Measurements from ENCODE around the gene SLC22A14. TPM values are rescaled to one million over a fixed set of nuclear protein-coding genes. Genes with fewer than 3 reads are reported as not detected.
A peak's percentile ranks its signal among the peaks of the same experiment; 100 is the strongest.
"Not testable (repeated sequence)": the region's sequence is repeated elsewhere in the genome, so short reads cannot be mapped to it uniquely, and the experiment has no call there.

The SLC22A14 gene
- total RNA-seq: under 1 TPM; 0.14 to 0.21 TPM

- ATAC-seq (replicated peaks in 1 of 2) (no peak), DNase-seq (no peak)
- no peak within 1 kb of the TSS for H3K4me3 Mint-ChIP-seq
- H3K36me3 Mint-ChIP-seq (ENCODE audit: insufficient read depth in 2 of 2): no peaks in the 10 kb centered on the region
- no peaks in the 10 kb centered on the region for H3K27me3 Mint-ChIP-seq (ENCODE audit: low read depth)
- H3K4me1 Mint-ChIP-seq (ENCODE audit: low read depth): no peaks in the 10 kb centered on the region
- no peak within 1 kb of the TSS for H3K27ac Mint-ChIP-seq
- H3K9me3 Mint-ChIP-seq: no peaks in the 10 kb centered on the region
Measured at GRCh38 chr3:38281895-38282686, at the start of gene SLC22A14. TSS of gene SLC22A14 (plus strand) at chr3:38282294. CDS start at chr3:38306027, 23,733 bp downstream.

DNA sequence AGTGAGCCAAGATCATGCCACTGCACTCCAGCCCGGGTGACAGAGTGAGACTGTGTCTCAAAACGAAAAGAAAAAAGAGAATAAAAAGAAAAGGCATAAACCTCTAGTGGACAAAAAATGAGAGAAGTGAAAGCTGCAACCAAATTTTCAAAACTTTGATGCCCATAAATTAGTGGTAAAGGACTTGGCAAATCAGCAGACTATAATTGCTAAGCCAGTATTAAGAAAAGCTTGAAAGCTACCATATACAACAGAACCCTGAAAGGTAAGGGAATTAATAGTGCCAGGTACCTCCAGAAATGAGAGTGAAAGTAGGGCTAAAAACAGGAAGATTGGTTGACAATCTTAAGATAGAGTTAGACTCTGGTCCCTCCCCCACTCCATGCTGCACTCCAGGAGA lies 49.4 kb upstream of the SLC22A14 start:
- DNase-seq (no peak), ATAC-seq (replicated peaks in 1 of 2) (no peak)
- Mint-ChIP-seq H3K9me3 (peaks cover 4% of the 10 kb centered on the region in 2 donors), H3K27me3 (ENCODE audit: low read depth) (no peaks in the 10 kb centered on the region), H3K27ac (no peak overlapping the region), H3K4me3 (no peak overlapping the region), H3K4me1 (ENCODE audit: low read depth) (no peaks in the 10 kb centered on the region), H3K36me3 (ENCODE audit: insufficient read depth in 2 of 2) (peaks cover 17 to 49% of the 10 kb centered on the region in 2 donors)

- ATAC-seq (replicated peaks in 1 of 2) (no peak), DNase-seq (no peak)
- Mint-ChIP-seq H3K27ac (no peak overlapping the region), H3K9me3 (peaks cover 6 to 7% of the 10 kb centered on the region in 2 donors), H3K36me3 (ENCODE audit: insufficient read depth in 2 of 2) (peaks cover 31 to 71% of the 10 kb centered on the region in 2 donors), H3K4me1 (ENCODE audit: low read depth) (no peaks in the 10 kb centered on the region), H3K27me3 (ENCODE audit: low read depth) (no peaks in the 10 kb centered on the region), H3K4me3 (no peak overlapping the region)
Measured at GRCh38 chr3:38235466-38235865, 46.6 kb upstream of the SLC22A14 start.

DNA sequence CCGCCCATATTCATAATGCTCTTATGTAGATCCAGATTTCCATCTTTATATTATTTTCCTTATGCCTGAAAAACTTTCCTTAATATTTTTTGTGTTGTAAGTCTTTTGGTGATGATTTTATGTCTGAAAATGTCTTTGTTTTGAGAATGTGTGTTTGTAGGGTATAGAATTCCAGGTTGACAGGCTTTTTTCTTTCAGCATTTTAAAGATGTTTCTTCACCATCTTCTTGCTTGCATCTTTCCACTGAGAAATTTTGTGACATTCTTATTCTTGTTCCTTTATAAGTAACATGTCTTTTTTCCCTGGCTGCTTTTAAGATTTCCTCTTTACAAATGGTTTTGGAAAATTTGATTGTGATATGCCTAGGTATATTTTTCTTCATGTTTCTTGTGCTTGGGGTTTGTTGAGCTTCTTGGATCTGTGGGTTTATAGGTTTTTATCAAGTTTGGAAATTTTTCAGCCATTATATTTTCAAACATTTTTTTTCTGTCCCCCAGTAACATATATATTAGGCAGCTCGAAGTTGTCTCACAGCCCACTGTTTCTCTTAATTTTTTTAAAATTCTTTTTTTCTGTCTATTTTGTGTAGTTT lies 43.6 kb upstream of the SLC22A14 start:
- Mint-ChIP-seq H3K27ac (no peak overlapping the region), H3K36me3 (ENCODE audit: insufficient read depth in 2 of 2) (peaks cover 30 to 62% of the 10 kb centered on the region in 2 donors), H3K4me1 (ENCODE audit: low read depth) (no peaks in the 10 kb centered on the region), H3K9me3 (peaks cover 6 to 7% of the 10 kb centered on the region in 2 donors), H3K4me3 (no peak overlapping the region), H3K27me3 (ENCODE audit: low read depth) (no peaks in the 10 kb centered on the region)
- no peak for ATAC-seq (replicated peaks in 1 of 2)
- DNase-seq: no peak

GRCh38 chr3:38242812-38243211 lies 39.3 kb upstream of the SLC22A14 start:
- ATAC-seq (replicated peaks in 1 of 2); DNase-seq; H3K9me3 Mint-ChIP-seq; H3K4me3 Mint-ChIP-seq; H3K27me3 Mint-ChIP-seq (ENCODE audit: low read depth); H3K4me1 Mint-ChIP-seq (ENCODE audit: low read depth); H3K27ac Mint-ChIP-seq: not testable (repeated sequence)
- H3K36me3 Mint-ChIP-seq (ENCODE audit: insufficient read depth in 2 of 2): peaks cover 17 to 38% of the 10 kb centered on the region in 2 donors

GRCh38 chr3:38245930-38246329 lies 36.2 kb upstream of the SLC22A14 start:
- no peak overlapping the region for H3K27ac Mint-ChIP-seq
- no peak for ATAC-seq (replicated peaks in 1 of 2)

GRCh38 chr3:38247366-38248035 lies 34.6 kb upstream of the SLC22A14 start:
- Mint-ChIP-seq H3K4me1 (ENCODE audit: low read depth) (no peaks in the 10 kb centered on the region), H3K4me3 (no peak overlapping the region), H3K27ac (peak overlapping the region; percentile 57), H3K9me3 (no peaks in the 10 kb centered on the region), H3K36me3 (ENCODE audit: insufficient read depth in 2 of 2) (peaks cover 3 to 22% of the 10 kb centered on the region in 2 donors), H3K27me3 (ENCODE audit: low read depth) (no peaks in the 10 kb centered on the region)
- DNase-seq (no peak), ATAC-seq (replicated peaks in 1 of 2) (no peak)

More at GRCh38 chr3:38245930-38246329, 36.2 kb upstream of the SLC22A14 start:
- Mint-ChIP-seq H3K4me1 (ENCODE audit: low read depth) (no peaks in the 10 kb centered on the region), H3K36me3 (ENCODE audit: insufficient read depth in 2 of 2) (peaks cover 3 to 18% of the 10 kb centered on the region in 2 donors), H3K9me3 (no peaks in the 10 kb centered on the region), H3K27me3 (ENCODE audit: low read depth) (no peaks in the 10 kb centered on the region), H3K4me3 (no peak overlapping the region)
- no peak for DNase-seq

GRCh38 chr3:38250198-38250597 lies 31.9 kb upstream of the SLC22A14 start:
- Mint-ChIP-seq H3K27ac (no peak overlapping the region), H3K4me3 (no peak overlapping the region), H3K36me3 (ENCODE audit: insufficient read depth in 2 of 2) (peaks cover 6 to 28% of the 10 kb centered on the region in 2 donors), H3K4me1 (ENCODE audit: low read depth) (peaks cover 13% of the 10 kb centered on the region), H3K27me3 (ENCODE audit: low read depth) (no peaks in the 10 kb centered on the region), H3K9me3 (no peaks in the 10 kb centered on the region)
- DNase-seq (no peak), ATAC-seq (replicated peaks in 1 of 2) (no peak)

GRCh38 chr3:38251197-38251596 lies 30.9 kb upstream of the SLC22A14 start:
- H3K4me3 Mint-ChIP-seq: no peak overlapping the region
- H3K4me1 Mint-ChIP-seq (ENCODE audit: low read depth): peaks cover 23% of the 10 kb centered on the region
- ATAC-seq (replicated peaks in 1 of 2) (no peak), DNase-seq (no peak)
- H3K27ac Mint-ChIP-seq: peak overlapping the region; percentile 13
- H3K36me3 Mint-ChIP-seq (ENCODE audit: insufficient read depth in 2 of 2): peaks cover 6 to 28% of the 10 kb centered on the region in 2 donors
- H3K9me3 Mint-ChIP-seq: no peaks in the 10 kb centered on the region
- no peaks in the 10 kb centered on the region for H3K27me3 Mint-ChIP-seq (ENCODE audit: low read depth)

DNA sequence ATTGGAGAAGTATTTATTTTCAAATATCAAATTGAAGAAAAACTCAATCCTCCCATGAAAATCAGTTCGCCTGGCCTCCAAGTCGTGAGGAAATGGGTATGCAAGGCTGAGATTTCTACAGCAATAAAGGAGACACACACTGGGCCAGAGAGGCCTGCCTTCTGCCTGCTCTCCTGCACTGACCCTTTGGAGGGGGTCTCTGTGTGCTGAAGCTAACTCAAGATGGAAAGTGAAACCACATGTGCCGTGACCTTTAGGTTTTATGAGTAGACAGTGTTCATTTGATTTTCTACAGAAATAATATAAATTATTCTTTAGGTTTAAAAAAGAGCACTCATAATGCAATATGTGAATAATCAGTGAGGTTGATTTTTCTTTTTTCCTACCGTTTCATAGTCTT lies 28.4 kb upstream of the SLC22A14 start:
- ATAC-seq (replicated peaks in 1 of 2) (no peak), DNase-seq (no peak)
- Mint-ChIP-seq H3K36me3 (ENCODE audit: insufficient read depth in 2 of 2) (peaks cover 3 to 15% of the 10 kb centered on the region in 2 donors), H3K9me3 (no peaks in the 10 kb centered on the region), H3K4me3 (no peak overlapping the region), H3K27me3 (ENCODE audit: low read depth) (no peaks in the 10 kb centered on the region), H3K27ac (no peak overlapping the region), H3K4me1 (ENCODE audit: low read depth) (peaks cover 41% of the 10 kb centered on the region)

DNA sequence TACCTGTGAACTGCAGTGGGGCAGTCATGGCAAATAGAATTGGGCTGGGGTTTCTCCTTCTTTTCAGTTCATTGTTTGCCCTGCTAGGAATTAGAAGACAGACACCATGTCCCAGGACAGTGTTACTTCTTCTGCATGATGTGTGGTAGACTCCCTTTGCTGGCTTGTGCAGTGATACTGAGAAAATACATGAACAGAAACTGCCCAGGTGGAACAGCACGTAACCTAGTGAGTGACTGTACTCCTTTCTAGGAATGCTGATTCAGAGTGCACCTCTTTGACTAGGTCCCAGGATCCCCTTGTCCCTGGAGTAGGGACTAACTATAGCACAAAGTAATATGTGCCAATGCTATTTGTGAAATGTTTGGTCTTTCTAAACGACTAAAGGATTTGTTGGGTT lies 27.2 kb upstream of the SLC22A14 start:
- ATAC-seq (replicated peaks in 1 of 2): peak; percentile 59 to 81
- H3K27me3 Mint-ChIP-seq (ENCODE audit: low read depth): no peaks in the 10 kb centered on the region
- H3K36me3 Mint-ChIP-seq (ENCODE audit: insufficient read depth in 2 of 2): peaks cover 3 to 15% of the 10 kb centered on the region in 2 donors
- H3K27ac Mint-ChIP-seq: peak overlapping the region; percentile 41
- no peak for DNase-seq
- H3K4me1 Mint-ChIP-seq (ENCODE audit: low read depth): peaks cover 47% of the 10 kb centered on the region
- H3K9me3 Mint-ChIP-seq: no peaks in the 10 kb centered on the region
- no peak overlapping the region for H3K4me3 Mint-ChIP-seq

GRCh38 chr3:38255627-38256026 lies 26.5 kb upstream of the SLC22A14 start:
- Mint-ChIP-seq H3K36me3 (ENCODE audit: insufficient read depth in 2 of 2) (peaks cover 3 to 15% of the 10 kb centered on the region in 2 donors), H3K4me3 (no peak overlapping the region), H3K27me3 (ENCODE audit: low read depth) (no peaks in the 10 kb centered on the region), H3K4me1 (ENCODE audit: low read depth) (peaks cover 52% of the 10 kb centered on the region), H3K9me3 (no peaks in the 10 kb centered on the region), H3K27ac (peak overlapping the region; percentile 41)
- ATAC-seq (replicated peaks in 1 of 2) (no peak), DNase-seq (no peak)

DNA sequence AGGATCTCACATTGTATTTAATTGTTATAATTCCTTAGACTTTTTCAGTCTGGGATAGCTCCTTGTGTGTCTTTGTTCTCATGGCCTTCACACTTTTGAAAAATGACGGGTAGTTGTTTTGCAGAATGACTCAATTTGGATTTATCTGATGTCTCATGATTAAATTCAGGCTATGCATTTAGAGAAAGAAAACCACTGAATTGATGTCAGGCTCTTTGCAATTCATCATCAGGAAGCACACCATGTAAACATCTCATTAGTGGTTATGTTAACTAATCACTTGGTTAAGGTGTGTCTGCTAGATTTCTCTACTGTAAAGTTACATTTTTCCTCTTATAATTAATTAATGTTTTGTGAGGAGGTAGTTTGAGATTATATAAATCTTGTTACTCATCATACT lies 24.5 kb upstream of the SLC22A14 start:
- ATAC-seq (replicated peaks in 1 of 2) (peak; percentile 29 to 63), DNase-seq (no peak)
- H3K4me3 Mint-ChIP-seq: peak overlapping the region in 1 of 2 donors; percentile 67
- peak overlapping the region; percentile 69 for H3K27ac Mint-ChIP-seq
- H3K27me3 Mint-ChIP-seq (ENCODE audit: low read depth): no peaks in the 10 kb centered on the region
- H3K36me3 Mint-ChIP-seq (ENCODE audit: insufficient read depth in 2 of 2): peaks cover 3 to 12% of the 10 kb centered on the region in 2 donors
- H3K9me3 Mint-ChIP-seq: no peaks in the 10 kb centered on the region
- H3K4me1 Mint-ChIP-seq (ENCODE audit: low read depth): peaks cover 52% of the 10 kb centered on the region

Measured in activated T-cell treated with anti-CD3 and anti-CD28 coated beads, Interleukin-2, amount 50 U/mL, for 72 hours (primary cell).